ENCODE data around the gene PXDN.

The PXDN gene

DNA sequence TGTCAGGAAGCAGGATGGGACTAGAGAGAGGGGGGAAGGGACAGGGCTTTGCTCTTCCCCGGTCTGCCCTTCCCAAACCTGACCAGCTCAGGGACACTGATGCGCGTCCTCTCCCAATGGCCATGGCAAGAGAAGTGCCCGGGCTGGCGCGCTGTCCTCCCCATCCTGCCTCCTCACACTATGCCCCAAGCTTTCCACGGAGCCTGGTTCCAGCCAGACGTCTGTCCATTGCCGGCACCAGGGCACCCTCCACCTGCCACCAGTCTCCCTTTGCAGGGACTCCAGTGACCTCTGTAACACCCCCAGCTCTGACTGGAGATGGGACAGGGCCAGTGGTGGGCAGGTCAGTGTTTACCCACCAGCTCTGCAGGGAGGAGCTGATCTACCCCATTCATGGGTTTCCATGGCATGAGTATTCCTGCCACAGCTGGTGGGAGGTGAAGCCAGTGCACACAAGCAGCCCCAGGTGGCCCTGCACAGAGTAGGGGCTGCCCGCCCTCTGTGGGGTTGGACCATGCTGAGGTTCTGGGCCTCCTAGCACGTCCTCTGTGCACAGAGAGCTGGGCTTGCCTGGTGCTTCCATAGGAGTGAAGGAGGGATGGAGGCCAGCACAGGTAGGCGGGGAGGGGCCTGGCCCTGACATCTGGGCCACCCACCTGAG, 109.5 kb downstream of the PXDN start:
- DNase-seq (ENCODE audit: low read depth): no peak
- TF ChIP-seq, protein P1, sequence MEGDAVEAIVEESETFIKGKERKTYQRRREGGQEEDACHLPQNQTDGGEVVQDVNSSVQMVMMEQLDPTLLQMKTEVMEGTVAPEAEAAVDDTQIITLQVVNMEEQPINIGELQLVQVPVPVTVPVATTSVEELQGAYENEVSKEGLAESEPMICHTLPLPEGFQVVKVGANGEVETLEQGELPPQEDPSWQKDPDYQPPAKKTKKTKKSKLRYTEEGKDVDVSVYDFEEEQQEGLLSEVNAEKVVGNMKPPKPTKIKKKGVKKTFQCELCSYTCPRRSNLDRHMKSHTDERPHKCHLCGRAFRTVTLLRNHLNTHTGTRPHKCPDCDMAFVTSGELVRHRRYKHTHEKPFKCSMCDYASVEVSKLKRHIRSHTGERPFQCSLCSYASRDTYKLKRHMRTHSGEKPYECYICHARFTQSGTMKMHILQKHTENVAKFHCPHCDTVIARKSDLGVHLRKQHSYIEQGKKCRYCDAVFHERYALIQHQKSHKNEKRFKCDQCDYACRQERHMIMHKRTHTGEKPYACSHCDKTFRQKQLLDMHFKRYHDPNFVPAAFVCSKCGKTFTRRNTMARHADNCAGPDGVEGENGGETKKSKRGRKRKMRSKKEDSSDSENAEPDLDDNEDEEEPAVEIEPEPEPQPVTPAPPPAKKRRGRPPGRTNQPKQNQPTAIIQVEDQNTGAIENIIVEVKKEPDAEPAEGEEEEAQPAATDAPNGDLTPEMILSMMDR (conservative IDR thresholded peaks at IDR 0.05; ENCODE audit: low read depth, low read length): no peak
- no peak overlapping the region for H3K4me3 ChIP-seq (ENCODE audit: low read length)

DNA sequence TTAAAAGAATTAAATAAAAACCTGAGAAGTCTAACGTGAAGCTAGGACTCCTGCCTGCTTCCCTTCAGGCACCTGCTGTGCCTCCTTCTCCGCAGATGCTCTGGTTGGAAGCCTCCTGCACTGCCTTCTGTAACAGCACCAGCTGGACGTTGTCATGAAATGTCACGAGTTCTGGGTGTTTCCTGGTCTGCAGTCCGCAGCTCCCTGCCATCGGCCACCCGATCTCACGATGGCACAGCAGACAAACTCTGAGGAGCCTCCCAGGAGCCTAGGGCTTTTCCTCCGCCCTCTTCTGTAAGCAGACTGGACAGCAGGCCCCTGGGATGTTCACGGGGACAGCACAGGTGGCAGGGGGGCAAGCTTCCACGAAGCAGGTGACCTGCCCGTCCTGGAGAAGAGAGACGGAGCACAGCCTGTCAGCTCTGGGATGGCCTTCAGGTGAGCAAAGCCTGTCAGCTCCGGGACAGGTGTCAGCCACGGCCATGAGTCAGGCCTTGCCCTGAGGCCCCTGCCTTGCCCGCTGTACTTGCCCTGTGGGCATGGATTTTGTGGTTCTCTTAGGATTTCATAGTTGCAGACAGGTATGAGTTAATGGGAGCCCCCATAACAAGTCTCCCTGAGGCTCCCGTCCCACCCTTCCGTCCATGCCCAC, 110.3 kb downstream of the PXDN start:
- no peak for DNase-seq (ENCODE audit: low read depth)
- TF ChIP-seq, protein P1 (conservative IDR thresholded peaks at IDR 0.05; ENCODE audit: low read depth, low read length): no peak
- no peak overlapping the region for H3K4me3 ChIP-seq (ENCODE audit: low read length)

DNA sequence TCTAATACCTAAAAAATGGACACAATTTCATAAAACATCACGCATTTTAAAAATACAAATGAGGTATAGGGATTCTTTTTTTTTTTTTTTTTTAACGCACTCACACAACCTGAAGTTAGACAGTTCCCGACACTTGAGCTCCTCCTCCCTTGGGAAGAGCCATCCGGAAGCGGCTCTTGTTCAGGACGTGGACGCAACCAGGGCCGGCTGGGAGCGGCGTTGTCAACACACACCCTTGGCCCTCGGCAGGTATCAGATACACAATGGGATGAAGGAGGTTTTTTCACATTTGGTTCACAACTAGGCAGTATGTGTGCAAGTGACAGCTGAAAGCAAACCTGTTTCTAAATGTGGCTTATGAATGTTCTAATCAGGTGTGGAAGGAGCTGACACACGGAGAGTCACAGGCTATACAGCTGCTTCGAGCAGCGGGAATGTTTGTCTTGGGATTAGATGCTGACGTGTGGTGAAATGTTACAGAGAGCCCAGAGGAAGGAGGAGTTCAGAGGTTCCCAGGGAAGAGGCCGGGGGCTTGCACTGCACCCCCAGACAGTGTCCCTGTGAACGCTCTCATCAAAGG, 111.1 kb downstream of the PXDN start:
- DNase-seq (ENCODE audit: low read depth): no peak
- H3K4me3 ChIP-seq (ENCODE audit: low read length): no peak overlapping the region
- TF ChIP-seq, protein P1 (conservative IDR thresholded peaks at IDR 0.05; ENCODE audit: low read depth, low read length): no peak

DNA sequence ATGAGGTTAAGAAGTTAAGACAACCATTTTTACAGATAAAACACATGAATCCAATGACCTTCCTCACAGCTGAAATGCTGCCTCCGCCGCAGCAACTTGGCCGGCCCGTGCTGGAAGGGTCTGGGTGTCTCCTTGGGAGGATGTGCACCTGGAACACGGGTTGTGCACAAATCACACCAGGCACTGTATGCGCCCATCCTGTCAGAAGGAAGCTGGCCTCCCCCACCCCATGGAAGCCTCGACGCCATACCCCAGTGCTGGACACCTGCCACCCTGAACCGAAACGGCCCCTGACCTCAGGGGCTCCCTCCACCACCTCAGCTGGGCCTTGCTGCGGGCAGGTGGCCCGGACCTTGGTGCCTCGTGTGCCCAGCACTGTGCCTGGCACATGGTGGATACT, 111.8 kb downstream of the PXDN start:
- TF ChIP-seq, protein P1 (conservative IDR thresholded peaks at IDR 0.05; ENCODE audit: low read depth, low read length): no peak
- DNase-seq (ENCODE audit: low read depth): no peak
- H3K4me3 ChIP-seq (ENCODE audit: low read length): no peak overlapping the region

DNA sequence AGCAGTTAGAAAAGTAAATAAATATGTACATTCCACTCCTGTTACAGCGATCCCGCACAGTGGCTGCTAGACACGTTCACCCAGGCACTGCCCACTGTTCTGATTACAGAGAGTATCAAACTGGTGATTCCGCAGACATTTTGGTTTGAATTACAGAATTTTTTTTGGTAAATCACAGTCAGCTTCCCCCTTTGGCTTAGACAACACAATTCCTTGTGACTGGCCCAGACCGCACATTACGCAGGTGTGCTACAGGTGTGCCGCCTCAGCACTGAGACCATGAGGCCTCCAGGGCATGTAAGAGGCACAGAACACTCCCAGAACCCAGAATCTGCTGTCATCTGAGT, 112.3 kb downstream of the PXDN start:
- H3K4me3 ChIP-seq (ENCODE audit: low read length): no peak overlapping the region
- TF ChIP-seq, protein P1 (conservative IDR thresholded peaks at IDR 0.05; ENCODE audit: low read depth, low read length): no peak
- DNase-seq (ENCODE audit: low read depth): no peak

DNA sequence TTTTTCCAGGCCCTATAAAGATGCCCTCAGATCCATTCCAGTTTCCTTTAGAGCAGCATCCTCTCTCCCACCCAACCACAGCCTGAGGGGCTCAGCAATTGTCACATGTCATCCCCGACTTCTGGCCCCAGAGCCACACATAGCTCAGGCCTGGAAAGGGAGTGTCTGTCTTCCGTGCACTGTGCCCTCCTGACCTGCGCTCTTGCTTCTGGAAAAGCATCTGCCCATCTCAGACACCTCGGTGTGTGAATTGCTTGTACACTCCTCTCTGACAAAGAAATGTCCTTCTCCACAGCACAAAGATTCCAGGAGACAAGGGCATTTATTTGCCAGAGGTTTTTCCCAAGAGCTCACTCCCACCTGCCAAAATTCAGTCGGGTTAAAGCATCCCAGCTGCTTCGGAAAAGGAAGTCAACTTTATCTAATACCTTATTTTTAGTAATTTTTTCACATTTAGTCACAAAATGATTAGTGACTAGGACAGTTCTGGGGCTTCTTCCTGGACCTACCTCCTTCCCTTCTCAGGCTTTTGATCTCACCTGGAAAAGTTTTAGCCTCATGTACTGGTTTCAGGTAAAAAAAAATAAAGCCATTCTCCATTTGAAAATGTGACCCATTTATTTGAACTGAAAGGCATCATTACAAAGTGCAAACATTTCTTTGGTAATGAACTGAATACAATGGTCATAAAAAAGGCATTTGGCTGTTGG, 112.9 kb downstream of the PXDN start:
- TF ChIP-seq, protein P1 (conservative IDR thresholded peaks at IDR 0.05; ENCODE audit: low read depth, low read length): no peak
- no peak for DNase-seq (ENCODE audit: low read depth)
- no peak overlapping the region for H3K4me3 ChIP-seq (ENCODE audit: low read length)
